Vagina (tissue), 2 donors: ENCODE measurements around the gene MT1E.
"Not testable (repeated sequence)": the region's sequence is repeated elsewhere in the genome, so short reads cannot be mapped to it uniquely, and the experiment has no call there.

Experiments
- POLR2A ChIP-seq, 2 donors: fragments of 450-650 bp; IDR thresholded peaks; one replicate each; pipeline ENCODE4 v1.6.1; 2017; ENCODE audit warnings: antibody characterized with exemption in 2 of 2, mild to moderate bottlenecking in 2 of 2, moderate library complexity in 2 of 2
- TF ChIP-seq, protein P1 (sequence below), 3 experiments: fragments of 450-650 bp in 2 of 3; fragments of 200-600 bp in 1 of 3; sonication (generic) in 1 of 3; IDR thresholded peaks; one replicate each; pipeline ENCODE4 v1.5.1; 2017 to 2019; ENCODE audit warnings: antibody characterized with exemption in 3 of 3, mild to moderate bottlenecking in 2 of 3, moderate library complexity in 2 of 3

- TF ChIP-seq, protein P1, sequence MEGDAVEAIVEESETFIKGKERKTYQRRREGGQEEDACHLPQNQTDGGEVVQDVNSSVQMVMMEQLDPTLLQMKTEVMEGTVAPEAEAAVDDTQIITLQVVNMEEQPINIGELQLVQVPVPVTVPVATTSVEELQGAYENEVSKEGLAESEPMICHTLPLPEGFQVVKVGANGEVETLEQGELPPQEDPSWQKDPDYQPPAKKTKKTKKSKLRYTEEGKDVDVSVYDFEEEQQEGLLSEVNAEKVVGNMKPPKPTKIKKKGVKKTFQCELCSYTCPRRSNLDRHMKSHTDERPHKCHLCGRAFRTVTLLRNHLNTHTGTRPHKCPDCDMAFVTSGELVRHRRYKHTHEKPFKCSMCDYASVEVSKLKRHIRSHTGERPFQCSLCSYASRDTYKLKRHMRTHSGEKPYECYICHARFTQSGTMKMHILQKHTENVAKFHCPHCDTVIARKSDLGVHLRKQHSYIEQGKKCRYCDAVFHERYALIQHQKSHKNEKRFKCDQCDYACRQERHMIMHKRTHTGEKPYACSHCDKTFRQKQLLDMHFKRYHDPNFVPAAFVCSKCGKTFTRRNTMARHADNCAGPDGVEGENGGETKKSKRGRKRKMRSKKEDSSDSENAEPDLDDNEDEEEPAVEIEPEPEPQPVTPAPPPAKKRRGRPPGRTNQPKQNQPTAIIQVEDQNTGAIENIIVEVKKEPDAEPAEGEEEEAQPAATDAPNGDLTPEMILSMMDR (IDR thresholded peaks at IDR 0.05), result not testable (repeated sequence)
- not testable (repeated sequence) for TF ChIP-seq POLR2A (IDR thresholded peaks at IDR 0.05)
Observed at GRCh38 chr16:56674570-56674969, 49.0 kb downstream of the MT1E start.
